Panc1 (cell line): Measurements from ENCODE around the gene SAA2.

Source experiments
- CTCF ChIP-seq: fragments of 450-650 bp; IDR thresholded peaks from 2 replicates; pipeline ENCODE4 v1.5.1; 2017; ENCODE audit warnings: mild to moderate bottlenecking
- POLR2AphosphoS5 ChIP-seq: IDR thresholded peaks from 2 replicates; pipeline ENCODE4 v1.6.1; 2012; ENCODE audit warnings: mild to moderate bottlenecking, low read depth, low read length, moderate library complexity
- REST ChIP-seq, 2 experiments: IDR thresholded peaks; 2 replicates each; pipeline ENCODE4 v1.6.1; 2011 to 2012; ENCODE audit warnings: low read depth in 2 of 2, control low read depth in 1 of 2, low read length in 1 of 2, mild to moderate bottlenecking in 1 of 2, moderate library complexity in 1 of 2; ENCODE audit not compliant: insufficient read depth in 1 of 2

- TF ChIP-seq CTCF (no peak), POLR2AphosphoS5 (no peak), REST (IDR thresholded peaks at IDR 0.05; ENCODE audit: insufficient read depth in 1 of 2, low read depth in 2 of 2, low read length in 1 of 2) (no peak)
Measured at GRCh38 chr11:18264035-18264434, 15.6 kb upstream of the SAA2 start.
